Cardiac muscle cell (in vitro differentiated cells and primary cell): ENCODE data around the gene ABCA8. TPM values are rescaled to one million over a fixed set of nuclear protein-coding genes. Genes with fewer than 3 reads are reported as not detected.

ENCODE experiments used
- DNase-seq, 2 donors: peaks; one replicate each; pipeline versions ENCODE4 v3.0.0 to v3.0.0-alpha.2; 2010 to 2017; ENCODE audit warnings: low read depth in 1 of 2, low spot score in 1 of 2
- H3K27ac ChIP-seq: fragments of 200-600 bp; sonication (generic); 2 replicates; pipeline ENCODE4 v1.5.1; 2016
- H3K27me3 ChIP-seq: fragments of 200-600 bp; sonication (generic); 2 replicates; pipeline ENCODE4 v1.6.0; 2016; ENCODE audit warnings: control low read depth
- H3K36me3 ChIP-seq: fragments of 200-600 bp; sonication (generic); 2 replicates; pipeline ENCODE4 v1.5.1; 2016; ENCODE audit warnings: control low read depth
- H3K4me1 ChIP-seq: fragments of 200-600 bp; sonication (generic); 2 replicates; pipeline ENCODE4 v1.8.1; 2017; ENCODE audit warnings: low read depth, mild to moderate bottlenecking, mixed run types
- H3K4me3 ChIP-seq: fragments of 200-600 bp; sonication (generic); 2 replicates; pipeline ENCODE4 v1.5.1; 2016; ENCODE audit warnings: mild to moderate bottlenecking
- H3K9me3 ChIP-seq: fragments of 200-600 bp; sonication (generic); 2 replicates; pipeline ENCODE4 v1.5.1; 2017; ENCODE audit warnings: low read depth, mild to moderate bottlenecking, control low read depth
- CTCF ChIP-seq: IDR thresholded peaks from 2 replicates; pipeline ENCODE4 v1.5.1; 2012; ENCODE audit warnings: low read depth, mild to moderate bottlenecking, low read length
- polyA plus RNA-seq: library from polyadenylated mRNA; unstranded; fragments of >200 nt; fragmentation: Nextera tagmentation; extraction: Ambion mirVana; gene quantifications from 2 replicates; pipeline ENCODE4 v1.2.1, GENCODE V29; 2016
- total RNA-seq: library from RNA; depleted of rRNA; stranded (reverse); fragments of >200 nt; gene quantifications from 2 replicates; pipeline ENCODE4 v1.2.3, GENCODE V29; 2016

The ABCA8 gene
- total and polyA plus RNA-seq, 2 experiments from 2014 or later = 10.1 to 10.8 TPM

GRCh38 chr17:68870161-68870826 is 84.9 kb downstream of the ABCA8 start:
- Histone ChIP-seq H3K9me3 (no peaks in the 10 kb centered on the region), H3K27ac (no peak overlapping the region)

GRCh38 chr17:68868708-68869107 is 86.5 kb downstream of the ABCA8 start:
- TF ChIP-seq CTCF = no peak
- no peaks in the 10 kb centered on the region for H3K27me3 ChIP-seq
- DNase-seq = peak in 1 of 2 donors; percentile 48

More at GRCh38 chr17:68870161-68870826, 84.9 kb downstream of the ABCA8 start:
- Histone ChIP-seq H3K27me3 (no peaks in the 10 kb centered on the region), H3K4me1 (no peaks in the 10 kb centered on the region), H3K4me3 (no peak overlapping the region), H3K36me3 (no peaks in the 10 kb centered on the region)
- no peak for TF ChIP-seq CTCF
- no peak for DNase-seq

GRCh38 chr17:68867759-68868516 is 87.3 kb downstream of the ABCA8 start:
- no peak for TF ChIP-seq CTCF
- Histone ChIP-seq H3K36me3 (no peaks in the 10 kb centered on the region), H3K9me3 (no peaks in the 10 kb centered on the region), H3K4me1 (no peaks in the 10 kb centered on the region), H3K27me3 (no peaks in the 10 kb centered on the region), H3K27ac (no peak overlapping the region), H3K4me3 (no peak overlapping the region)
- no peak for DNase-seq

More at GRCh38 chr17:68868708-68869107, 86.5 kb downstream of the ABCA8 start:
- H3K4me3 ChIP-seq = no peak overlapping the region
- no peaks in the 10 kb centered on the region for H3K36me3 ChIP-seq
- H3K27ac ChIP-seq = no peak overlapping the region
- H3K4me1 ChIP-seq = no peaks in the 10 kb centered on the region
- H3K9me3 ChIP-seq = no peaks in the 10 kb centered on the region

GRCh38 chr17:68865584-68865983 is 89.6 kb downstream of the ABCA8 start:
- H3K27ac ChIP-seq = no peak overlapping the region
- H3K4me1 ChIP-seq = peaks cover 3% of the 10 kb centered on the region
- H3K27me3 ChIP-seq = no peaks in the 10 kb centered on the region
- no peak for TF ChIP-seq CTCF
- DNase-seq = no peak
- no peaks in the 10 kb centered on the region for H3K36me3 ChIP-seq
- H3K9me3 ChIP-seq = no peaks in the 10 kb centered on the region
- no peak overlapping the region for H3K4me3 ChIP-seq

- Histone ChIP-seq H3K36me3 (no peaks in the 10 kb centered on the region), H3K9me3 (no peaks in the 10 kb centered on the region), H3K27me3 (no peaks in the 10 kb centered on the region), H3K4me1 (peaks cover 3% of the 10 kb centered on the region), H3K27ac (no peak overlapping the region), H3K4me3 (no peak overlapping the region)
- DNase-seq = no peak
- TF ChIP-seq CTCF = no peak
These were observed 92.0 kb downstream of the ABCA8 start for GRCh38 chr17:68863091-68863652.
